K562 (cell line): Measurements from ENCODE around the gene PDE4D. TPM values are rescaled to one million over a fixed set of nuclear protein-coding genes. Genes with fewer than 3 reads are reported as not detected.

ENCODE experiments used
- ATAC-seq: fragments of 200-7000 bp; cut with Tn5 transposase; 3 replicates; pipeline ENCODE4 v1.9.1; 2020; ENCODE audit warnings: moderate library complexity
- BruUV-seq: library from RNA; stranded (reverse); fragments of 400-500 nt; replicated peaks from 2 replicates; lab custom pipeline; 2021; lab: Mats Ljungman, UMichigan
- CTCF ChIA-PET: fragments of 300-600 bp; formaldehyde crosslinking; extraction: SDS; loops from one replicate; lab custom pipeline; 2021; ENCODE audit warnings: low intra/inter-chr PET ratio; lab: Yijun Ruan, JAX
- POLR2A ChIA-PET: fragments of 300-600, 350-650 bp; sonication (Branson Sonifier 250); formaldehyde crosslinking; extraction: SDS; loops from one replicate; lab custom pipeline; 2021; ENCODE audit warnings: antibody characterized with exemption, inconsistent platforms; lab: Yijun Ruan, JAX
- DNase-seq, 4 experiments: peaks; one replicate each; pipeline versions ENCODE4 v3.0.0 to v3.0.0-alpha.2; 2011 to 2018; ENCODE audit warnings: low spot score in 3 of 4, mixed read lengths in 3 of 4; ENCODE audit errors: extremely low read depth in 1 of 4
- FAIRE-seq: peaks from 2 replicates; lab custom pipeline; 2011; peaks lifted over from hg19 to GRCh38; lab: Jason Lieb, UNC
- H2AFZ ChIP-seq: 2 replicates; pipeline ENCODE4 v1.6.0; 2011; ENCODE audit warnings: low read depth, low read length, control low read depth, inconsistent platforms
- H3K27ac ChIP-seq: fragments of 200-600 bp; 3 replicates; pipeline ENCODE4 v1.8.0; 2011; ENCODE audit warnings: low read depth, mild to moderate bottlenecking, control low read depth, inconsistent platforms, low read length, moderate library complexity, mixed read lengths; ENCODE audit errors: extremely low read depth
- H3K27me3 ChIP-seq, 2 experiments: fragments of 300-600 bp in 1 of 2; 2 replicates in 1 of 2; 3 replicates in 1 of 2; pipeline versions ENCODE4 v1.6.0 to v1.8.0; 2011; ENCODE audit warnings: inconsistent platforms in 2 of 2, low read length in 2 of 2, mild to moderate bottlenecking in 1 of 2, mixed read lengths in 1 of 2, moderate library complexity in 1 of 2; ENCODE audit not compliant: control insufficient read depth in 2 of 2, insufficient read depth in 2 of 2
- H3K36me3 ChIP-seq: fragments of 300-600 bp; 3 replicates; pipeline ENCODE4 v1.8.0; 2011; ENCODE audit warnings: mild to moderate bottlenecking, low read length, inconsistent platforms; ENCODE audit not compliant: control insufficient read depth, insufficient read depth
- H3K4me1 ChIP-seq, 2 experiments: fragments of 200-600 bp in 1 of 2; replicated peaks in 1 of 2; 2 replicates in 1 of 2; 3 replicates in 1 of 2; pipeline versions ENCODE4 v1.5.1 to v1.8.0; 2011; ENCODE audit warnings: inconsistent platforms in 2 of 2, low read length in 2 of 2, mild to moderate bottlenecking in 1 of 2, mixed read lengths in 1 of 2, moderate library complexity in 1 of 2; ENCODE audit not compliant: control insufficient read depth in 2 of 2, insufficient read depth in 2 of 2
- H3K4me2 ChIP-seq: 2 replicates; pipeline ENCODE4 v1.6.1; 2011; ENCODE audit warnings: low read length, control low read depth, inconsistent platforms, mixed read lengths; ENCODE audit not compliant: insufficient read depth
- H3K4me3 ChIP-seq: fragments of 200-600 bp; sonication (generic), shearing (Covaris generic); 2 replicates; pipeline ENCODE4 v1.5.1; 2016; ENCODE audit warnings: control low read depth, inconsistent platforms
- H3K79me2 ChIP-seq: fragments of 200-600 bp; 3 replicates; pipeline ENCODE4 v1.8.0; 2011; ENCODE audit warnings: low read length, inconsistent platforms; ENCODE audit not compliant: control insufficient read depth, insufficient read depth
- H3K9ac ChIP-seq, 2 experiments: 2 replicates each; pipeline versions ENCODE4 v1.6.0 to v1.6.1; 2011; ENCODE audit warnings: low read depth in 2 of 2, low read length in 2 of 2, control low read depth in 1 of 2, inconsistent platforms in 1 of 2, mild to moderate bottlenecking in 1 of 2, mixed read lengths in 1 of 2; ENCODE audit not compliant: insufficient read depth in 1 of 2
- H3K9me1 ChIP-seq: one replicate; pipeline ENCODE4 v1.6.0; 2011; ENCODE audit warnings: inconsistent platforms, mild to moderate bottlenecking, low read length, moderate library complexity; ENCODE audit not compliant: control insufficient read depth, insufficient read depth
- H3K9me3 ChIP-seq: replicated peaks from 2 replicates; pipeline ENCODE4 v1.5.1; 2011; ENCODE audit warnings: low read depth, low read length, inconsistent platforms; ENCODE audit not compliant: control insufficient read depth, insufficient read depth
- H4K20me1 ChIP-seq: replicated peaks from 2 replicates; pipeline ENCODE4 v1.6.1; 2011; ENCODE audit warnings: low read length, inconsistent platforms, mixed read lengths; ENCODE audit not compliant: control insufficient read depth, insufficient read depth
- CAMTA2 ChIP-seq: fragments of 250-450 bp; sonication (Bioruptor Pico); conservative IDR thresholded peaks from 2 replicates; pipeline ENCODE4 v1.5.1; 2022
- CCNT2 ChIP-seq: IDR thresholded peaks from 2 replicates; pipeline ENCODE4 v1.6.1; 2011; ENCODE audit warnings: borderline replicate concordance, low read depth, mild to moderate bottlenecking, moderate library complexity, mixed read lengths, low read length; ENCODE audit not compliant: insufficient read length; ENCODE audit errors: extremely low read depth
- HDAC2 ChIP-seq: fragments of 450-650 bp; IDR thresholded peaks from 2 replicates; pipeline ENCODE4 v1.6.1; 2016; ENCODE audit warnings: mild to moderate bottlenecking
- IRF9 ChIP-seq: fragments of 450-650 bp; IDR thresholded peaks from 2 replicates; pipeline ENCODE4 v1.6.1; 2016; ENCODE audit warnings: missing biosample characterization, missing genetic modification characterization
- MBD1 ChIP-seq: fragments of 250-450 bp; sonication (Bioruptor Pico); IDR thresholded peaks from 2 replicates; pipeline ENCODE4 v1.8.0; 2022; ENCODE audit warnings: inconsistent platforms
- NFATC3 ChIP-seq: fragments of 450-650 bp; IDR thresholded peaks from 2 replicates; pipeline ENCODE4 v1.6.1; 2017; ENCODE audit warnings: mild to moderate bottlenecking
- NFE2 ChIP-seq: IDR thresholded peaks from 2 replicates; pipeline ENCODE4 v1.6.1; 2014; ENCODE audit warnings: antibody characterized with exemption, low read depth
- PCBP2 ChIP-seq: fragments of 200-400 bp; formaldehyde crosslinking; IDR thresholded peaks from 2 replicates; pipeline ENCODE4 v1.6.1; 2018; ENCODE audit warnings: low read length, low read depth, mild to moderate bottlenecking, moderate library complexity; ENCODE audit not compliant: poor library complexity, severe bottlenecking
- PHF21A ChIP-seq: fragments of 450-650 bp; IDR thresholded peaks from 2 replicates; pipeline ENCODE4 v1.6.1; 2017; ENCODE audit warnings: low read depth, borderline replicate concordance
- RFX5 ChIP-seq: IDR thresholded peaks from 2 replicates; pipeline ENCODE4 v1.6.1; 2011; ENCODE audit warnings: low read depth, mild to moderate bottlenecking, improper control_type of control experiment, low read length
- SFPQ ChIP-seq: fragments of 200-400 bp; formaldehyde crosslinking; IDR thresholded peaks from 2 replicates; pipeline ENCODE4 v1.6.1; 2017; ENCODE audit warnings: mild to moderate bottlenecking, low read depth, low read length, moderate library complexity
- SRSF1 ChIP-seq: fragments of 200-400 bp; formaldehyde crosslinking; IDR thresholded peaks from 2 replicates; pipeline ENCODE4 v1.6.1; 2017; ENCODE audit warnings: mild to moderate bottlenecking, low read depth, low read length, moderate library complexity
- STAG1 ChIP-seq: sonication (generic); formaldehyde crosslinking; IDR thresholded peaks from 2 replicates; pipeline ENCODE4 v1.5.0; 2020; ENCODE audit warnings: missing genetic modification reagents, borderline replicate concordance
- USF1 ChIP-seq: sonication (generic); formaldehyde crosslinking; IDR thresholded peaks from 2 replicates; pipeline ENCODE4 v1.9.0; 2022; ENCODE audit warnings: mild to moderate bottlenecking, missing genetic modification reagents
- ZC3H8 ChIP-seq: fragments of 450-650 bp; IDR thresholded peaks from 2 replicates; pipeline ENCODE4 v1.6.1; 2017
- ZNF165 ChIP-seq: fragments of 250-450 bp; sonication (Bioruptor Pico); IDR thresholded peaks from 2 replicates; pipeline ENCODE4 v1.4.0; 2020; ENCODE audit warnings: borderline replicate concordance
- WGBS: fragments of 100-300 bp; shearing (Covaris generic); methylation state at CpG from one replicate; pipeline ENCODE4 v1.1.6; 2016; ENCODE audit warnings: low coverage, mixed read lengths; ENCODE audit not compliant: insufficient coverage; ENCODE audit errors: missing lambda C conversion rate; 5-methylcytosine and 5-hydroxymethylcytosine counted together
- in situ Hi-C: fragments of 300-500 bp; cut with MboI; formaldehyde crosslinking; loops from 4 replicates; pipeline ENCODE4 v1.15.0; 2018; ENCODE audit warnings: inconsistent platforms, mixed read lengths
- intact Hi-C: fragments of 100-400 bp; cut with micrococcal nuclease; formaldehyde crosslinking; loops from 2 replicates; pipeline ENCODE4 v1.14.2; 2022
- polyA plus RNA-seq, 8 experiments: library from polyadenylated mRNA; depleted of rRNA in 4 of 8; stranded (reverse) in 5 of 8; unstranded in 3 of 8; fragments of >200 nt; fragmentation: Nextera tagmentation in 2 of 8; fragmentation: Illumina TruSeq in 1 of 8; extraction: Ambion mirVana in 2 of 8; extraction: Trizol in 1 of 8; gene quantifications; 2 replicates each; pipeline versions ENCODE4 v1.2.1 to v1.2.3, GENCODE V29; 2011 to 2014; ENCODE audit warnings: inconsistent platforms in 1 of 8, missing spikeins in 1 of 8
- total RNA-seq, 7 experiments: library from RNA; depleted of rRNA in 6 of 7; stranded (reverse); fragments of >200 nt in 6 of 7; fragmentation: Illumina TruSeq in 2 of 7; extraction: Trizol in 2 of 7; gene quantifications; 2 replicates each; pipeline versions ENCODE4 v1.2.1 to v1.2.3, GENCODE V29; 2011 to 2021; ENCODE audit warnings: low replicate concordance in 1 of 7

Gene PDE4D
- total and polyA plus RNA-seq, 9 of the 15 experiments (the other 6 are each of a cell fraction or from before 2014, with no cell fraction given), result 0.04 to 0.46 (median 0.13) TPM

DNA sequence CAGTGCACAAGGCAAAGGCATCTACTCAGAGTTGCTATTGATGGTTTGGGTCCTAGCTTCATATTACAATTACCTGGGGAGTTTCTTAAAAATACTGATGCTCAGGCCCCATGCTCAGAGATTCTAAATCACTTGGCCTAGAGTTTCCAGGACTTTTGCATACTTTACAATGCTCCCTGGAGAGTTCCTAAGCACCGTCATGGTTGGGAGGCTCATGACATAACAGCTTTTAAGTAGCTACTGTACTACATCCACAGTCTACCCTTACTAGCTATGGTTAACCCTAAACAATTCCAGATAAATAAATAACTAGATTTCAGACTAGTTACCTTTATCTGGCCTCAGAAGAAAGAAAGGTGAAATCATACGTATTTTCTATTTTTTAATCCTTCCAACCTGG, 414.4 kb downstream of the PDE4D start:
- no peaks in the 10 kb centered on the region for H3K4me1 ChIP-seq
- no TSS peak for BruUV-seq
- no peaks in the 10 kb centered on the region for H3K36me3 ChIP-seq
- no peak overlapping the region for H2AFZ ChIP-seq
- FAIRE-seq (no peak), ATAC-seq (no peak), DNase-seq (no peak)
- WGBS, result 0% methylated on average over 2 of the region's 2 CpGs
- no peaks in the 10 kb centered on the region for H3K9me1 ChIP-seq
- H3K4me3 ChIP-seq, result no peak overlapping the region
- no peak for TF ChIP-seq PHF21A
- no peak for TF ChIP-seq SRSF1
- no peak for TF ChIP-seq NFATC3
- no peak for TF ChIP-seq PCBP2
- TF ChIP-seq NFE2, result no peak
- no peak for TF ChIP-seq SFPQ
- no peak for TF ChIP-seq CAMTA2
- no peak for TF ChIP-seq HDAC2
- TF ChIP-seq STAG1 (CRISPR knock-in tag), result no peak
- no peak for TF ChIP-seq CCNT2
- TF ChIP-seq USF1, result no peak
- no peak for TF ChIP-seq MBD1 (CRISPR knock-in tag)
- TF ChIP-seq ZC3H8, result no peak
- TF ChIP-seq ZNF165, result no peak
- TF ChIP-seq IRF9, result no peak
- no peak for TF ChIP-seq RFX5
- CTCF ChIA-PET, result no interaction called here
- no peaks in the 10 kb centered on the region for H3K27me3 ChIP-seq
- intact Hi-C loops, result no loop called here
- no peaks in the 10 kb centered on the region for H3K9me3 ChIP-seq
- no peaks in the 10 kb centered on the region for H3K79me2 ChIP-seq
- in situ Hi-C loops, result no loop called here
- H3K4me2 ChIP-seq, result no peak overlapping the region
- no peak overlapping the region for H3K9ac ChIP-seq
- no peaks in the 10 kb centered on the region for H4K20me1 ChIP-seq
- POLR2A ChIA-PET, result no interaction called here
- H3K27ac ChIP-seq, result no peak overlapping the region
